ENCODE measurements around the gene SESN3.

SESN3 gene

GRCh38 chr11:95115597-95115996 is 115.4 kb downstream of the SESN3 start:
- DNase-seq, result no peak
